Keratinocyte (primary cell): ENCODE results near the gene YWHAQ. TPM values are rescaled to one million over a fixed set of nuclear protein-coding genes. Genes with fewer than 3 reads are reported as not detected.

Experiments used
- DNase-seq: peaks from one replicate; pipeline ENCODE4 v3.0.0-alpha.2; 2011; ENCODE audit warnings: low read depth, missing footprints, low spot score
- FAIRE-seq: peaks from 2 replicates; lab custom pipeline; 2011; peaks lifted over from hg19 to GRCh38; lab: Jason Lieb, UNC
- H2AFZ ChIP-seq: 2 replicates; pipeline ENCODE4 v1.6.0; 2012; ENCODE audit warnings: low read length, control low read depth, inconsistent platforms; ENCODE audit not compliant: control insufficient read depth
- H3K27ac ChIP-seq: 2 replicates; pipeline ENCODE4 v1.5.1; 2011; ENCODE audit warnings: low read length; ENCODE audit not compliant: control insufficient read depth, insufficient read depth
- H3K27me3 ChIP-seq: 3 replicates; pipeline ENCODE4 v1.6.0; 2011; ENCODE audit warnings: low read length; ENCODE audit not compliant: control insufficient read depth, insufficient read depth; ENCODE audit errors: extremely low read depth
- H3K36me3 ChIP-seq, 2 experiments: 2 replicates in 1 of 2; 3 replicates in 1 of 2; pipeline ENCODE4 v1.5.1; 2011; ENCODE audit warnings: low read length in 2 of 2, mild to moderate bottlenecking in 1 of 2; ENCODE audit not compliant: control insufficient read depth in 2 of 2, insufficient read depth in 2 of 2; ENCODE audit errors: extremely low read depth in 1 of 2
- H3K4me1 ChIP-seq: 3 replicates; pipeline ENCODE4 v1.5.1; 2011; ENCODE audit warnings: low read length; ENCODE audit not compliant: control insufficient read depth, insufficient read depth; ENCODE audit errors: extremely low read depth
- H3K4me2 ChIP-seq: 3 replicates; pipeline ENCODE4 v1.6.0; 2011; ENCODE audit warnings: low read depth, low read length; ENCODE audit not compliant: control insufficient read depth, insufficient read depth; ENCODE audit errors: extremely low read depth
- H3K4me3 ChIP-seq, 3 experiments: fragments of 200-600 bp in 1 of 3; sonication (generic) in 1 of 3; 2 replicates in 2 of 3; 3 replicates in 1 of 3; pipeline ENCODE4 v1.5.1; 2011 to 2016; ENCODE audit warnings: low read length in 3 of 3, mild to moderate bottlenecking in 3 of 3, control low read depth in 2 of 3, inconsistent platforms in 1 of 3, low read depth in 1 of 3, mixed read lengths in 1 of 3, mixed run types in 1 of 3, moderate library complexity in 1 of 3; ENCODE audit not compliant: control insufficient read depth in 2 of 3, insufficient read depth in 2 of 3; ENCODE audit errors: extremely low read depth in 1 of 3
- H3K79me2 ChIP-seq: 2 replicates; pipeline ENCODE4 v1.6.0; 2012; ENCODE audit warnings: low read length; ENCODE audit not compliant: control insufficient read depth, insufficient read depth
- H3K9ac ChIP-seq: 3 replicates; pipeline ENCODE4 v1.6.0; 2011; ENCODE audit warnings: low read length; ENCODE audit not compliant: control insufficient read depth, insufficient read depth; ENCODE audit errors: extremely low read depth
- H3K9me1 ChIP-seq: 3 replicates; pipeline ENCODE4 v1.6.0; 2011; ENCODE audit warnings: low read length; ENCODE audit not compliant: control insufficient read depth, insufficient read depth; ENCODE audit errors: extremely low read depth
- H3K9me3 ChIP-seq: 2 replicates; pipeline ENCODE4 v1.5.1; 2012; ENCODE audit warnings: low read depth, low read length; ENCODE audit not compliant: control insufficient read depth
- H4K20me1 ChIP-seq: 3 replicates; pipeline ENCODE4 v1.6.0; 2011; ENCODE audit warnings: low read length; ENCODE audit not compliant: control insufficient read depth, insufficient read depth; ENCODE audit errors: extremely low read depth
- CTCF ChIP-seq, 3 experiments: IDR thresholded peaks in 1 of 3; conservative IDR thresholded peaks in 1 of 3; optimal IDR thresholded peaks in 1 of 3; 2 replicates in 2 of 3; 3 replicates in 1 of 3; pipeline versions ENCODE3 to v1.5.1; 2011; ENCODE audit warnings: low read length in 3 of 3, mild to moderate bottlenecking in 3 of 3, moderate library complexity in 2 of 3, control low read depth in 1 of 3, inconsistent platforms in 1 of 3; ENCODE audit not compliant: insufficient read depth in 2 of 3; ENCODE audit errors: extremely low read depth in 1 of 3
- EZH2 ChIP-seq: IDR thresholded peaks from one replicate; pipeline ENCODE4 v1.6.1; 2012; ENCODE audit warnings: inconsistent platforms, mild to moderate bottlenecking, low read length, moderate library complexity
- dilution Hi-C: fragments of 300-500 bp; cut with MboI; formaldehyde crosslinking; loops from one replicate; pipeline ENCODE4 v1.7.0; 2020; ENCODE audit warnings: low sequenced_read_pairs; ENCODE audit not compliant: extremely low pct_ligation_motif_present
- polyA plus RNA-seq, 5 experiments: library from polyadenylated mRNA; depleted of rRNA in 3 of 5; stranded (reverse) in 3 of 5; stranded (forward) in 1 of 5; unstranded in 1 of 5; fragments of >200 nt; gene quantifications; 1 replicate in 1 of 5; 2 replicates in 3 of 5; 3 replicates in 1 of 5; pipeline versions ENCODE4 v1.2.1 to v1.2.3, GENCODE V29; 2011 to 2012; ENCODE audit warnings: missing spikeins in 2 of 5, low read depth in 1 of 5, low replicate concordance in 1 of 5

YWHAQ gene
- polyA plus RNA-seq, 1 donor (not counting 4 experiments of a cell fraction or from before 2014, with no cell fraction given) = 593 TPM

- peaks cover 35% of the 10 kb centered on the region for H3K4me1 ChIP-seq
- peak overlapping the region; percentile 23 for H3K4me2 ChIP-seq
- no peaks in the 10 kb centered on the region for H3K36me3 ChIP-seq
- no peaks in the 10 kb centered on the region for H3K9me3 ChIP-seq
- FAIRE-seq = no peak
- H3K27ac ChIP-seq = no peak overlapping the region
- H2AFZ ChIP-seq = no peak overlapping the region
- DNase-seq = no peak
- H3K79me2 ChIP-seq = no peaks in the 10 kb centered on the region
- no peak for TF ChIP-seq EZH2
- no peak for TF ChIP-seq CTCF (optimal IDR thresholded peaks at IDR 0.05 in 1 of 3, IDR thresholded peaks at IDR 0.05 in 1 of 3, conservative IDR thresholded peaks at IDR 0.05 in 1 of 3; ENCODE audit: extremely low read depth in 1 of 3, insufficient read depth in 2 of 3, low read length in 3 of 3)
- no peaks in the 10 kb centered on the region for H3K9me1 ChIP-seq
- no peaks in the 10 kb centered on the region for H4K20me1 ChIP-seq
- dilution Hi-C loops = no loop called here
- peak overlapping the region; percentile 7 for H3K9ac ChIP-seq
- peaks cover 2% of the 10 kb centered on the region for H3K27me3 ChIP-seq
- H3K4me3 ChIP-seq = no peak overlapping the region
Observed at GRCh38 chr2:9658972-9659371, 28.2 kb upstream of the YWHAQ start.

DNA sequence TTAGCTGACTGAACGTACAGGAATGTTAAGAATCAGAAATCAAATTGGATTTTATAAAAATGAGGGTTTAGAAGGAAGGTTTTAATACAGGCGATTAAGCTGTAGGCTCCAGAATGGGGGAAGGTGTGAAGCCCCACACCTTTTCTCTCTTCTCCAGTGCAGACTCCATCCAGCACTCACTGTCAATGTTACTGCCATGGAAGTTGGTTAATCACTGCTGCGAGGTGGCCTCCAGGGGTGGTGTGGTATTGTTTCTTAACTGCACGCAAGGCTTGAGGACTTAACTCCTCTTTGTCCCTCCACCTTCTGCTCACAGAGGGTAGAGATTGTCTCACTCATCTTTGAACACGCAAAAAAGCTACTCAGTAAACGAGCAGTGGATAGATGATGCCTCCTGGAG lies 26.9 kb upstream of the YWHAQ start:
- FAIRE-seq = no peak
- no peak for DNase-seq

More for the DNA sequence above, 26.9 kb upstream of the YWHAQ start:
- Histone ChIP-seq H3K79me2 (no peaks in the 10 kb centered on the region), H3K27ac (no peak overlapping the region), H3K36me3 (no peaks in the 10 kb centered on the region), H3K4me3 (no peak overlapping the region), H3K27me3 (no peaks in the 10 kb centered on the region), H3K4me2 (no peak overlapping the region), H3K9me1 (no peaks in the 10 kb centered on the region), H4K20me1 (no peaks in the 10 kb centered on the region), H3K4me1 (peaks cover 35% of the 10 kb centered on the region), H3K9ac (no peak overlapping the region), H3K9me3 (no peaks in the 10 kb centered on the region), H2AFZ (no peak overlapping the region)
- TF ChIP-seq CTCF (optimal IDR thresholded peaks at IDR 0.05 in 1 of 3, IDR thresholded peaks at IDR 0.05 in 1 of 3, conservative IDR thresholded peaks at IDR 0.05 in 1 of 3; ENCODE audit: extremely low read depth in 1 of 3, insufficient read depth in 2 of 3, low read length in 3 of 3) (no peak), EZH2 (no peak)
- dilution Hi-C loops = no loop called here
